Smooth muscle cell of the umbilical artery (primary cell): ENCODE measurements around the gene ABCC6. TPM values are rescaled to one million over a fixed set of nuclear protein-coding genes. Genes with fewer than 3 reads are reported as not detected.

ENCODE experiments used
- total RNA-seq: library from RNA; depleted of rRNA; stranded (reverse); fragments of >200 nt; gene quantifications from 2 replicates; pipeline ENCODE4 v1.2.3, GENCODE V29; 2014

The ABCC6 gene
- total RNA-seq, result 0.18 and 0.59 TPM in 2 replicates

GRCh38 chr16:16222850-16223661 lies at the start of gene ABCC6:
TSS of gene ABCC6 (minus strand) at chr16:16223494. CDS start at chr16:16223434, 60 bp downstream.

Other genes with a start within 250 kb of the ABCC6 start
- 151 and 188 TPM in 2 replicates for gene NOMO3, start 9.0 kb upstream of the ABCC6 start, total RNA-seq
- 0.89 and 1.2 TPM in 2 replicates for gene NPIPA7, start 155.6 kb upstream of the ABCC6 start, total RNA-seq